Left ventricle myocardium inferior (tissue), 1 donor: ENCODE measurements around the gene ARSK. TPM values are rescaled to one million over a fixed set of nuclear protein-coding genes. Genes with fewer than 3 reads are reported as not detected.

Source experiments
- DNase-seq: peaks from one replicate; pipeline ENCODE4 v3.0.0-alpha.2; 2020
- H3K27ac ChIP-seq: fragments of 200-600 bp; replicated peaks from 2 replicates; pipeline ENCODE4 v1.8.0; 2021
- H3K27me3 ChIP-seq: fragments of 200-600 bp; 2 replicates; pipeline ENCODE4 v1.8.0; 2021; ENCODE audit warnings: low read depth
- H3K36me3 ChIP-seq: fragments of 200-600 bp; 2 replicates; pipeline ENCODE4 v1.8.0; 2021
- H3K4me1 ChIP-seq: fragments of 200-600 bp; 2 replicates; pipeline ENCODE4 v1.8.0; 2021
- H3K4me3 ChIP-seq: fragments of 200-600 bp; 2 replicates; pipeline ENCODE4 v1.8.0; 2021; ENCODE audit warnings: mild to moderate bottlenecking, moderate library complexity
- H3K9me3 ChIP-seq: fragments of 200-600 bp; replicated peaks from 2 replicates; pipeline ENCODE4 v1.8.0; 2021
- CTCF ChIP-seq: fragments of 200-600 bp; IDR thresholded peaks from 2 replicates; pipeline ENCODE4 v1.8.0; 2021; ENCODE audit warnings: antibody characterized with exemption, mild to moderate bottlenecking, borderline replicate concordance
- intact Hi-C: fragments of 100-400 bp; cut with micrococcal nuclease; formaldehyde crosslinking; loops from one replicate; pipeline ENCODE4 v1.11.0; 2022
- total RNA-seq: library from RNA; stranded (reverse); fragmentation: NEBNext Ultra II Directional; extraction: Animal tissue kit (Norgen Biotek cat#: 25700); gene quantifications from one replicate; pipeline ENCODE4 v1.2.1, GENCODE V29; 2021
- donor health status: DM: no; HTN: yes; CAD: no; lungs with severe emphysema.

The ARSK gene
- total RNA-seq, 1 donor from 2014 or later: 3.7 TPM

GRCh38 chr5:95531491-95531890 is 23.4 kb upstream of the ARSK start:
- intact Hi-C loops: no loop called here
- DNase-seq: no peak
- H3K27me3 ChIP-seq: no peaks in the 10 kb centered on the region
- no peak overlapping the region for H3K27ac ChIP-seq
- H3K4me1 ChIP-seq: peaks cover 12% of the 10 kb centered on the region
- H3K4me3 ChIP-seq: no peak overlapping the region
- no peak for TF ChIP-seq CTCF
- H3K36me3 ChIP-seq: peaks cover 79% of the 10 kb centered on the region
- H3K9me3 ChIP-seq: no peaks in the 10 kb centered on the region

- Histone ChIP-seq H3K9me3 (no peaks in the 10 kb centered on the region), H3K36me3 (peaks cover 75% of the 10 kb centered on the region), H3K27me3 (no peaks in the 10 kb centered on the region), H3K4me1 (peaks cover 12% of the 10 kb centered on the region), H3K4me3 (no peak overlapping the region), H3K27ac (no peak overlapping the region)
- DNase-seq: no peak
- intact Hi-C loops: no loop called here
- TF ChIP-seq CTCF: no peak
These were observed 22.5 kb upstream of the ARSK start for GRCh38 chr5:95532415-95532814.

GRCh38 chr5:95533106-95533505 is 21.8 kb upstream of the ARSK start:
- Histone ChIP-seq H3K4me1 (peaks cover 12% of the 10 kb centered on the region), H3K4me3 (no peak overlapping the region), H3K27ac (no peak overlapping the region), H3K9me3 (no peaks in the 10 kb centered on the region), H3K27me3 (no peaks in the 10 kb centered on the region), H3K36me3 (peaks cover 68% of the 10 kb centered on the region)
- intact Hi-C loops: no loop called here
- no peak for TF ChIP-seq CTCF
- DNase-seq: no peak

GRCh38 chr5:95533761-95534160 is 21.1 kb upstream of the ARSK start:
- peaks cover 12% of the 10 kb centered on the region for H3K4me1 ChIP-seq
- no peaks in the 10 kb centered on the region for H3K9me3 ChIP-seq
- no peak overlapping the region for H3K4me3 ChIP-seq
- TF ChIP-seq CTCF: no peak
- DNase-seq: no peak
- H3K27me3 ChIP-seq: no peaks in the 10 kb centered on the region
- H3K27ac ChIP-seq: no peak overlapping the region
- intact Hi-C loops: no loop called here
- H3K36me3 ChIP-seq: peaks cover 62% of the 10 kb centered on the region

- no peak for DNase-seq
- intact Hi-C loops: no loop called here
- Histone ChIP-seq H3K4me3 (no peak overlapping the region), H3K36me3 (peaks cover 71% of the 10 kb centered on the region), H3K9me3 (no peaks in the 10 kb centered on the region), H3K4me1 (peaks cover 6% of the 10 kb centered on the region), H3K27me3 (no peaks in the 10 kb centered on the region), H3K27ac (no peak overlapping the region)
- TF ChIP-seq CTCF: no peak
These were observed 17.4 kb upstream of the ARSK start for GRCh38 chr5:95537501-95537900.
